IPS-18c (cell line): ENCODE data around the gene TEX13C.
"Not testable (repeated sequence)": the region's sequence is repeated elsewhere in the genome, so short reads cannot be mapped to it uniquely, and the experiment has no call there.

Source experiments
- H3K4me3 ChIP-seq: 2 replicates; pipeline ENCODE4 v1.7.0; 2013; ENCODE audit warnings: low read depth, mild to moderate bottlenecking, low read length, moderate library complexity; ENCODE audit not compliant: insufficient read depth
- H3K9me3 ChIP-seq: one replicate; pipeline ENCODE4 v1.6.1; 2013; ENCODE audit warnings: mild to moderate bottlenecking, low read length, moderate library complexity; ENCODE audit not compliant: control insufficient read depth, insufficient read depth

The TEX13C gene

GRCh38 chrX:125319646-125320521 lies at the start of gene TEX13C:
TSS of gene TEX13C (plus strand) at chrX:125319871. CDS start at chrX:125320120, 249 bp downstream.
- peaks cover 4% of the 10 kb centered on the region for H3K9me3 ChIP-seq
- H3K4me3 ChIP-seq: no peak within 1 kb of the TSS

GRCh38 chrX:125287282-125287681 lies 32.4 kb upstream of the TEX13C start:
- Histone ChIP-seq H3K4me3 (no peak overlapping the region), H3K9me3 (peaks cover 4% of the 10 kb centered on the region)

DNA sequence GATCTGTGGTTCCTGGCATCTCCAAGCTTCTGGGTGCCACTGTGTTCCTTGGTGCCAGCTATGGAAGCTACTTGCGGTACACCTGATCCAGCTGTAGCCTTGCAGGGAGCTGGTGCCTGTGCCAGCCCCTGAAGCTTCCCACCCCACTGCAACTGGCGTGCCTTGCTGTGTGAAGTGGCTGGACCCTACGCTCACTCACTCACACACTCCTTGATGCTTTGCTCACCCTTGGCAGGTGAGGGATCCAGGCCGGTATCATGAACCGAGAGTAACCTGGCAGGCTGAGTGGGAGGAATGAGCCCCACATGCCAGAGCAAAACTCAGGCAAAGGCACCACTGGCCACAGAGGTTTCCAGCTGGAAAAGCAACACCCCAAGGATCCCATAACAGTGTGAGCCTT lies 31.3 kb upstream of the TEX13C start:
- Histone ChIP-seq H3K9me3 (peaks cover 4% of the 10 kb centered on the region), H3K4me3 (no peak overlapping the region)

GRCh38 chrX:125289209-125289608 lies 30.5 kb upstream of the TEX13C start:
- H3K4me3 ChIP-seq: no peak overlapping the region
- H3K9me3 ChIP-seq: peaks cover 4% of the 10 kb centered on the region

DNA sequence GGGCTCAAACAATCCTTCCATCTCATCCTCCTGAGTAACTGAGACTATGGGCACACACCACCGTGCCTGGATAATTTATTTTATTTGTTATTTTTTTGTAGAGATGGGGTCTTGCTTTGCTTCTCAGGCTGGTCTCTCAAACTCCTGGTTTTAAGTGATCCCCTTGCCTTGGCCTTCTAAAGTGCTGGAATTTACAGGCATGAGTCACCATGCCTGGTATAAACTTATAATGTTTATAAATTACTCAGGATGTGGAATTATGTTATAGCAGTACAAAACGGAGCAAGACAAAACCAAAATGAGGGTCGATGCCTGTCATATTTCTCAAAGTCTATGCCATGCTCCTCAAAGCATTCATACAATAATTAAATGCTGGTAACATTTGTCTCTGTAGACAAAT lies 29.8 kb upstream of the TEX13C start:
- no peak overlapping the region for H3K4me3 ChIP-seq

DNA sequence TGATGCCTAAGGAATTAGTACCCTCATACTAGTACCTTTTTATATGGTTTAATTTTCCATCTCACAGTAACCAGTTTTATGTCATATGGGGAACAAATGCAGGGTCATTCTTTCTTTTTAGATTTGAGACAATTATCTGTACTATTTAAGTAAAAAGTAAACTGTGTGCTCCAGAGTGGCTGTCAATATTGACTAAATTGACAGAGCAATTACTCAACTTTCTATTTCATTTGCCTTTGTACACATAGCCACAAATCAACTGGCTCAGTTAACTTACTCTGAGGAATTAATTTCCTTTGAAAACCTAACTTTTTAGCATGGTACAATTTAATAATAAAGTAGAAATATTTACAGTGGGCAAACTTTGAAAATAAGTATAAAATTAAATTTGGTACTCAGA lies 28.5 kb upstream of the TEX13C start:
- no peak overlapping the region for H3K4me3 ChIP-seq

More for the DNA sequence above, 29.8 kb upstream of the TEX13C start:
- H3K9me3 ChIP-seq: peaks cover 3% of the 10 kb centered on the region

DNA sequence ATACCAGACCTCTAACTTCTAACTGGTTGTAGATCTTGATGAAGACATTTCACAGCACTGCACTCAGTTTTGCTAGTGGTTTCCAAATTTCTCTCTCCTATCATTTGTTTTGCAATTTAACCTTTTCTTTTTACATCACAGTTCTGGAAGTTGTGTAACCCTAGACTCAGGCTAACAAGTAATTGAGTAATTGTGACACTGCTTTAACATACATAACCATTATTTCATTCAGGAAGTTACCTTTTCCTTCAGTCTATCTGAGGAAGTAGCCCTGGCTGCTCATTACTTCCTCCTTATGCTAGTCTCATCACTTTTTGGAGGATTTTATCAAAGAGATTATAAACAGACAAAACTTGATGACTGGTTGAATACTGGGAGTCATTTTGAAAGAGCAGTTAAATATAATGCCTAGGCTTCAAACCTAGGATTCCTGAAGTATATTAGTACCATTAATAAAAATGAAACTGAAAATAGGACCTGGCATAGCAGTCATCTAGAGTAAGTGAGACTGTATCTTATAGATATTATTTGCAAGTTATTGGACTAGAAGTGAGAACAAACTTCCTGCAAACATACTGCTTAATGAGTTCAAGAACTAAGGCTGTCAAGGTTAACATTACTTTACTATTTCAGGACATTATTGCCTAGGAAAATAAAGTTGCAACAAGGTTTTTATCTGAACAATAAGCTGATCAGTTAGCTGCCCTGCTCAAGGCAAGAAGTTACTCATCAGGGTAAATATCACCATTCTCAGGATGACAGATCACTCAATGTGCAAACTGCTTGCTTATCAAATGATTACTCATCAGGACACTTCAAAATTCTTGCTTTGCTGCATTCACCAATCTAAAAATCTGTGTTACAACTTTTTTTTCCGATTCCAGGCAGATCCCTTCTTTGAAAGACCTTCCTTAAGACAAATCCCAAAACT lies 25.6 kb upstream of the TEX13C start:
- peaks cover 2% of the 10 kb centered on the region for H3K9me3 ChIP-seq
- no peak overlapping the region for H3K4me3 ChIP-seq

More for the DNA sequence above, 28.5 kb upstream of the TEX13C start:
- H3K9me3 ChIP-seq: peaks cover 2% of the 10 kb centered on the region

DNA sequence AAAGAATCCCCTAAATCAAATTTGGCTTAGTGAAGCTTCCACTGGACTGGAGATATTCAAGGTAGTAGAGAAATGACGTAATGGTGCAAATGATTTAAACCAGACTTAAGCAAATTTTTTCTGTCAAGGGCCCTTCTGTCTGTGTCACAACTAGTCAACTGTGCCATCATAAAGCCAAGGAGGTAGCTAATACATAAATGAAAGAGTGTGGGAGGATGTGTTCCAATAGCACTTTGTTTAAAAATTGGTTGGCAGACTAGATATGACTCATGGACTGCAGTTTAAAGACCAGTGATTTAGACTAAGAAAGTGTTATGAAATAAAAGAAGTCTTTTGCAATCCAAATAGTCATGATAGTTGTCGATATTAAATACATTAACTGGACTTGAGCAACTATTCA lies 24.3 kb upstream of the TEX13C start:
- no peaks in the 10 kb centered on the region for H3K9me3 ChIP-seq
- no peak overlapping the region for H3K4me3 ChIP-seq

DNA sequence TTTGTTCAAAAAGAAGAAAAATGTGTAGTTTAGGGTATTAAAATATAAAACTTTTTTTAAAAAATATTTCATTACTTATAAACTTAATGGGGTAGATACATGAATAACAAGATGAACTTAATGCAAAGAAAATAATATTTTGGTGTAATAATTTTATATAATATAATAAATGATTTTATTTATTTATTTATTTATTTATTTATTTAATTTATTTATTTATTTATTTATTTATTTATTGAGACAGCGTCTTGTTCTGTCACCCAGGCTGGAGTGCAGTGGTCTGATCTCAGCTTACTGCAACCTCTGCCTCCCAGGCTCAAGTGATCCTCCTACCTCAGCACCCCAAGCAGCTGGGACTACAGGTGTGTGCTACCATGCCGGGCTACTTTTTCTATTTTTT lies 20.8 kb upstream of the TEX13C start:
- no peak overlapping the region for H3K4me3 ChIP-seq
- no peaks in the 10 kb centered on the region for H3K9me3 ChIP-seq

DNA sequence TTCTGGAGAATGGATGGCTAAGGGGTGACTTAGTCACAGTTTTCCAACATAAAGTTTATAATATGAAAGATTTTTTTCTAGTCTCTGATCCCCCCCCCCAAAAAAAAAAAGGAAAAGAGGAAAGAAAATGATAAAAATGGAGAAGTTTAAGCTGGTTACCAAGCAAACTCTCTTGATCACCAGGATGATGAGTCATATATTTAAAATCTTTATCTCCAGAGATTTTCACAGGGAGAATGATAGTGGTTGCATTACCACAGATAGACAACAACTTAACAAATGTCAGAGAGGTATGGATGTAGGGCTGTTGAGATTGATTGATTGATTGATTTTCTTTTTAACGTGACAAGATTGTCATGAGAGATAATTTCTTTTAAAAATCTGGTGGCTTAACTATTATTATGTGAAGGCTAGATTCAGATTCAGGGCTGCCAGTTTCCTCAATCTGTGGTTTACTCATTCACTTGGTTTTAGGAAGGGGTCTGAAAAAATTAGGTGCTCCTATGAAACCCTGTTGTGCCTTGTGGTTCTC lies 13.3 kb upstream of the TEX13C start:
- H3K9me3 ChIP-seq: no peaks in the 10 kb centered on the region
- H3K4me3 ChIP-seq: no peak overlapping the region

DNA sequence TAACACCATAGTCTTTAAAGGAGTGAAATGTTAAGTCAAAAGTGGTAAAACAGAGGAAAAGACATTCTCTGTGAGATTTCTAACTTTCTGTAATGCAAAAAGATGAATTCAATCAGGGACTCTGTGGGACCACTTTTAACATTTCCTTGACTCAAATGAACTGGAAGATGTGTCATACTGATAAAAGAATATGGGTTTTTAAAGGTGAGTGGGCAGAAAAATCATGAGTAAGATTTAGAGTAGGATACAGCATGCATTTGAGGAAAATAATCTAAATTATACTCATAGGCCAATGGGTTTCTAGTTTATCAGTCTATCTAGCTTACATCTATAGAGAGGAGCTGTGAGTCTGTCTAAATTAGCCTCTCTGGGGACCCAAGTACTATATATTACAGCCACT lies 11.0 kb upstream of the TEX13C start:
- no peak overlapping the region for H3K4me3 ChIP-seq
- no peaks in the 10 kb centered on the region for H3K9me3 ChIP-seq

DNA sequence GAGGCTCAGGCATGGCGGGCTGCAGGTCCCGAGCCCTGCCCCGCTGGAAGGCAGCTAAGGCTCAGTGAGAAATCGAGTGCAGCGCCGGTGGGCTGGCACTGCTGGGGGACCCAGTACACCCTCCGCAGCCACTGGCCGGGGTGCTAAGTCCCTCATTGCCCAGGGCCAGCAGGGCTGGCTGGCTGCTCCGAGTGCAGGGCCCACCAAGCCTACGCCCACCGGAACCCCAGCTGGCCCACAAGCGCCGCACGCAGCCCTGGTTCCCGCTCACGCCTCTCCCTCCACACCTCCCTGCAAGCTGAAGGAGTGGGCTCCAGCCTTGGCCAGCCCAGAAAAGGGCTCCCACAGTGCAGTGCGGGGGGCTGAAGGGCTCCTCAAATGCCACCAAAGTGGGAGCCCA lies 505 bp upstream of the TEX13C start:
- not testable (repeated sequence) for H3K4me3 ChIP-seq, H3K9me3 ChIP-seq

GRCh38 chrX:125322431-125322830 lies 2.8 kb downstream of the TEX13C start:
- peaks cover 6% of the 10 kb centered on the region for H3K9me3 ChIP-seq

DNA sequence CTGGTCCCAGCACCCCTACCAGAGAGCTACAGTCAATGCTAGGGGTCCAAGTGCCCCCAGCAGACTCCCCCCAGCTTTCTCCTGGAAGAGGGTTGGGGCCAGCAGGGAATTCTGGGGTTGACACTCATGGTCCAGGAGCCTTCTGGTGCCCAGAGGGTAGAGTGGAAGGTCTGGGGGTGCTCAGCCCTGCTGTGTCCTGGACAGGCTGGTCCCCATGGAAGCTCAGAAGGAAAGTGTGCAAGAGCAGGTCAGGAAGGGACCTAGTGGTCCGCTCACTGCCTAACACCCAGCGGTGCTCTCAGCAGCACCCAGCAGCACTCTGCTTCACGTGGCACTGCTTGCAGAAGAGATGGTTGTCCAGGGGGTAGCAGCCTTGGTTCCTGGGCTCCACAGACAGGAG lies 6.9 kb downstream of the TEX13C start:
- Histone ChIP-seq H3K9me3 (peaks cover 3% of the 10 kb centered on the region), H3K4me3 (no peak overlapping the region)

More at GRCh38 chrX:125322431-125322830, 2.8 kb downstream of the TEX13C start:
- no peak overlapping the region for H3K4me3 ChIP-seq

DNA sequence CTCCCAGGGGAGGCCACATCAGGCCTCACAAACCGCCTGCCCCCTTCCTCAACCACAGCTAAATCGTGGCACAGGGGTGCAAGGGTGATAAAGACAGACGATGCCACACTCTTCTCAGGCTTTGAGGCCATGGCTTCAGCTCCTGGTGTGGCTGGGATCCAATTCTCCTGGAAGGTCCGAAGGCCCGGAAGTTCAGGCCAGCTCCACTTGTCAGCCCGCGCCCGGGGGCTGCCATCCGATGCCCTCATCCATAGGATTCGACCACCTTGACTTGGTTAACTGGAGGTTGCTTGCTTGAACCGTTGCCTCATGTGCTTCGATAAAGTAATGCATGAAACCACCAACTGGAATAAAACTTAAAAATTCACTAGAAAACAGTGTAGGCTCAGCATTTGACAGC lies 8.2 kb downstream of the TEX13C start:
- peaks cover 3% of the 10 kb centered on the region for H3K9me3 ChIP-seq
- no peak overlapping the region for H3K4me3 ChIP-seq

- H3K9me3 ChIP-seq: no peaks in the 10 kb centered on the region
Measured at GRCh38 chrX:125333583-125333982, 13.9 kb downstream of the TEX13C start.

DNA sequence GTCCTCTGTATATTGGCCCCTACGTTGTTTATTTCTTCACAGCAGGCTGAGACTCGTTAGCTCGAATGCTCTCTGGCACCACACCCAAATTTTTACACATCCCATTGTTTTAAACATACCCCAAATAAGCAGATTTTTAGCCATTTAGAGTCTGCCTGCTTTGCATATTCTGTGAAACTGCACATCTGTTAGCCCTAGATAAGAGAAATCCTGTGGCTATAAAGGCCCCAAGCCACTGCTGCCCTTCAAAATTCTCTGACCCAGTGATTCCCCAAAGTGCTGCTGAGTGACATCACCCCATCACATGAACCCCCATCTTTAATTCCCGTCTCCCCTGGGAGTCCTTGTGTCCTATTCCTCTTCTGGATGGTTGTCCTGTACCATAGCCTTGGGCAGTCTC lies 20.8 kb downstream of the TEX13C start:
- Histone ChIP-seq H3K9me3 (peaks cover under 1% of the 10 kb centered on the region), H3K4me3 (no peak overlapping the region)

More at GRCh38 chrX:125333583-125333982, 13.9 kb downstream of the TEX13C start:
- no peak overlapping the region for H3K4me3 ChIP-seq
